Measurements from ENCODE around the gene MEDAG. TPM values are rescaled to one million over a fixed set of nuclear protein-coding genes. Genes with fewer than 3 reads are reported as not detected.

The MEDAG gene
- total RNA-seq, 1 experiment from 2014 or later = not detected

DNA sequence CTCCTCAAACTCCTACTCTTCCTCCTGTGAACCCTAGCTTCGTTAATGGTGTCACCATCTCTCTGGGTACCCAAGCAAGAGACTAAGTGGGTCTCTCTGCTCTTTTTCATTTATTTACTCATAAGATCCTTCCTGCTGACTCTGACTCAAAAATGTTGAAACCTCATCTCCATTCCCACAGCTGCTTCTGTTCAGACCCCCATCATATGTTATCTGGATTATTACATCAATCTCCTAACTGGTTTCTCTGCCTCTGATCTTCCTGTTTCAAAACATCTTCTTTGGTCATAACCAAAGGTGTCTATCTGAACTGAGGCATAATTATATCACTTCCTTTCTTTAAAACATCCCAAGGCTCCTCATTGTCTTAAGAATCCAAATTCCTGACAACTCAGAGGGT lies 2.0 kb upstream of the MEDAG start:
- ChIA-PET CTCF (no interaction called here), POLR2A (ENCODE audit: low non-redundant PET) (no interaction called here)
- Histone ChIP-seq H3K36me3 (ENCODE audit: insufficient read depth, low read length, poor library complexity, severe bottlenecking) (no peaks in the 10 kb centered on the region), H3K4me3 (ENCODE audit: low read depth, low read length, poor library complexity, severe bottlenecking) (no peak overlapping the region), H3K27me3 (replicated peaks; ENCODE audit: insufficient read depth, low read depth, low read length, poor library complexity) (no peaks in the 10 kb centered on the region), H3K4me1 (ENCODE audit: insufficient read depth, low read length, poor library complexity, severe bottlenecking) (peaks cover 16% of the 10 kb centered on the region), H3K9me3 (ENCODE audit: low read depth, low read length, poor library complexity, severe bottlenecking) (no peaks in the 10 kb centered on the region), H3K27ac (ENCODE audit: low read depth, low read length, poor library complexity, severe bottlenecking) (no peak overlapping the region)
- intact Hi-C loops (cut with micrococcal nuclease; ENCODE audit: unreplicated experiment) = no loop called here
- no TSS peak for BruUV-seq (replicated peaks)
- TF ChIP-seq, protein P1, sequence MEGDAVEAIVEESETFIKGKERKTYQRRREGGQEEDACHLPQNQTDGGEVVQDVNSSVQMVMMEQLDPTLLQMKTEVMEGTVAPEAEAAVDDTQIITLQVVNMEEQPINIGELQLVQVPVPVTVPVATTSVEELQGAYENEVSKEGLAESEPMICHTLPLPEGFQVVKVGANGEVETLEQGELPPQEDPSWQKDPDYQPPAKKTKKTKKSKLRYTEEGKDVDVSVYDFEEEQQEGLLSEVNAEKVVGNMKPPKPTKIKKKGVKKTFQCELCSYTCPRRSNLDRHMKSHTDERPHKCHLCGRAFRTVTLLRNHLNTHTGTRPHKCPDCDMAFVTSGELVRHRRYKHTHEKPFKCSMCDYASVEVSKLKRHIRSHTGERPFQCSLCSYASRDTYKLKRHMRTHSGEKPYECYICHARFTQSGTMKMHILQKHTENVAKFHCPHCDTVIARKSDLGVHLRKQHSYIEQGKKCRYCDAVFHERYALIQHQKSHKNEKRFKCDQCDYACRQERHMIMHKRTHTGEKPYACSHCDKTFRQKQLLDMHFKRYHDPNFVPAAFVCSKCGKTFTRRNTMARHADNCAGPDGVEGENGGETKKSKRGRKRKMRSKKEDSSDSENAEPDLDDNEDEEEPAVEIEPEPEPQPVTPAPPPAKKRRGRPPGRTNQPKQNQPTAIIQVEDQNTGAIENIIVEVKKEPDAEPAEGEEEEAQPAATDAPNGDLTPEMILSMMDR (conservative IDR thresholded peaks at IDR 0.05; ENCODE audit: low read depth, low read length) = no peak
- TF ChIP-seq EZH2 (IDR thresholded peaks at IDR 0.05; ENCODE audit: borderline replicate concordance, low read depth, low read length, poor library complexity, severe bottlenecking) = no peak
- no peak for DNase-seq (ENCODE audit: low spot score)

DNA sequence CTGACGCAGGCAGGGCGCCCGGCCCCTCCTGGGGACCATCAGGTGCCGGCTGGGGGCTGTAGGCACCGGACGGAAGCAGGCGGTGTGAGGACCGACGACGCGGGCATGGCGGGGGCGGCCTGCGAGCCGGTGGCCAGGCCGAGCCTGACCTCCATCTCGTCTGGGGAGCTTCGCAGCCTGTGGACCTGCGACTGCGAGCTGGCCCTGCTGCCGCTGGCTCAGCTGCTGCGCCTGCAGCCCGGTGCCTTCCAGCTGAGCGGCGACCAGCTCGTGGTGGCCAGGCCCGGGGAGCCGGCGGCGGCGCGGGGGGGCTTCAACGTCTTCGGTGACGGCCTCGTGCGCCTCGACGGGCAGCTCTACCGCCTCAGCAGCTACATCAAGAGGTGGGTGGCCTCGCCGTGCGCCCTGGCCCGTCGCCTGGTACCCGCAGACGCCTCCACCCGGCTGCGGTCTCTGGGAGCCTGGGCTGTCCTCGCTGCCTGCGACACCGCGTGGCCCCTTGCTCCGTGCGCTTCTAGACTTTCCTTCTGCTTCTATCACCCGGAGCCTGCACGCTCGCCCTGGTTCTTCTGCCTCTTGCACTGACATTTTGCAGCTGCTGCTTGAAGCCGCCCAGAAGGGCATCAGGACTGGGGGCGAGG lies 460 bp downstream of the MEDAG start:
- no peaks in the 10 kb centered on the region for H3K27me3 ChIP-seq (replicated peaks; ENCODE audit: insufficient read depth, low read depth, low read length, poor library complexity)
- H3K36me3 ChIP-seq (ENCODE audit: insufficient read depth, low read length, poor library complexity, severe bottlenecking) = no peaks in the 10 kb centered on the region
- TF ChIP-seq, protein P1 (conservative IDR thresholded peaks at IDR 0.05; ENCODE audit: low read depth, low read length) = no peak
- TF ChIP-seq EZH2 (IDR thresholded peaks at IDR 0.05; ENCODE audit: borderline replicate concordance, low read depth, low read length, poor library complexity, severe bottlenecking) = no peak
- peak overlapping the region; percentile 56 for H3K27ac ChIP-seq (ENCODE audit: low read depth, low read length, poor library complexity, severe bottlenecking)
- peaks cover 20% of the 10 kb centered on the region for H3K4me1 ChIP-seq (ENCODE audit: insufficient read depth, low read length, poor library complexity, severe bottlenecking)
- no peak overlapping the region for H3K4me3 ChIP-seq (ENCODE audit: low read depth, low read length, poor library complexity, severe bottlenecking)
- no TSS peak for BruUV-seq (replicated peaks)
- intact Hi-C loops (cut with micrococcal nuclease; ENCODE audit: unreplicated experiment) = no loop called here
- ChIA-PET POLR2A (ENCODE audit: low non-redundant PET) (no interaction called here), CTCF (no interaction called here)
- no peaks in the 10 kb centered on the region for H3K9me3 ChIP-seq (ENCODE audit: low read depth, low read length, poor library complexity, severe bottlenecking)
- no peak for DNase-seq (ENCODE audit: low spot score)

DNA sequence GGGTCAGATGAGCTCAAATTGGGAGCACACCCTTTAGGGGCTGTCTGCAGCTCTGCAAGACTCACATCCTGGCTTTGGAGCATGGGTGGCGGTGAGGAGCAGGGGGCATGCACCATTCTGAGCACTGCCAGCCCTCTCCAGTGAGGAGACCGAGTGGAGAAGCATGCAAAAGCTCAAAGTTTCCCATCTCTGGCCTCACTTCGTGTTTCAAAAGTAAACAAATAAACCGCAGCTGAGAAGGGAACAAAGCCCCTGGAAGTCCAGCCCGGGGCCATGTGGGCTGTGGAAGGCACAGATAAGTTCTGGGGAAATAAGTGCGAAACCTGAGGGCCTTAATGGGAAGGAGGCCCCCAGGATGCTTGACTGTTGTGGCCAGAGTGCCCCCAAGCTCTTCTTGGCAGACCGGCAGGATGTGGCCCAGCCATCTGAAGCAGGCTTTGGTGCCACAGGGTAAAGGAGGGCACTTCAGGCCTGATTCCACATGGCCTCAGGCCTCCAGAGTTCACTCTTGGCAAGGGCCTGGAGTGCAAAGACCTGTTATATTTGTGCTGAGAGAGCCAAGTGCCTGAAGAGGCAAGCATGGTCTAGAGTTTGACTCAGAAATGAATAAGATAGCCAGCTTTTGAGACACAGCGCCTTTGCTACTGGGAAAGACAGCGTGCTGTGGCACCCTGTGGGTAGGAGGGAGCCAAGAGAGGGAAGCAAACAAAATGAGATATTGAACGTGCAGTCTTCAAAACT lies 1.2 kb downstream of the MEDAG start:
- peaks cover 20% of the 10 kb centered on the region for H3K4me1 ChIP-seq (ENCODE audit: insufficient read depth, low read length, poor library complexity, severe bottlenecking)
- CTCF ChIA-PET = no interaction called here
- H3K4me3 ChIP-seq (ENCODE audit: low read depth, low read length, poor library complexity, severe bottlenecking) = no peak overlapping the region
- H3K36me3 ChIP-seq (ENCODE audit: insufficient read depth, low read length, poor library complexity, severe bottlenecking) = no peaks in the 10 kb centered on the region
- no peaks in the 10 kb centered on the region for H3K27me3 ChIP-seq (replicated peaks; ENCODE audit: insufficient read depth, low read depth, low read length, poor library complexity)
- POLR2A ChIA-PET (ENCODE audit: low non-redundant PET) = no interaction called here
- H3K27ac ChIP-seq (ENCODE audit: low read depth, low read length, poor library complexity, severe bottlenecking) = peak overlapping the region; percentile 56
- TF ChIP-seq EZH2 (IDR thresholded peaks at IDR 0.05; ENCODE audit: borderline replicate concordance, low read depth, low read length, poor library complexity, severe bottlenecking) = no peak
- TF ChIP-seq, protein P1 (conservative IDR thresholded peaks at IDR 0.05; ENCODE audit: low read depth, low read length) = no peak
- BruUV-seq (replicated peaks) = no TSS peak
- H3K9me3 ChIP-seq (ENCODE audit: low read depth, low read length, poor library complexity, severe bottlenecking) = no peaks in the 10 kb centered on the region
- DNase-seq (ENCODE audit: low spot score) = no peak
- intact Hi-C loops (cut with micrococcal nuclease; ENCODE audit: unreplicated experiment) = no loop called here

Data from A673 (cell line).